CD4-positive, CD25-positive, alpha-beta regulatory T cell (primary cell): ENCODE results near the gene PUM1. TPM values are rescaled to one million over a fixed set of nuclear protein-coding genes. Genes with fewer than 3 reads are reported as not detected.

Experiments used
- ATAC-seq, 2 donors: fragments of 150-1000 bp; cut with Tn5 transposase; one replicate each; pipeline ENCODE4 v1.10.0; 2021; ENCODE audit warnings: low read depth in 2 of 2, moderate number of reproducible peaks in 2 of 2, moderate library complexity in 1 of 2
- DNase-seq, 3 donors: peaks; one replicate each; pipeline versions ENCODE4 v3.0.0 to v3.0.0-alpha.2; 2012 to 2022; ENCODE audit warnings: mixed read lengths in 1 of 3
- H3K27ac ChIP-seq: one replicate; pipeline ENCODE4 v1.7.0; 2013; ENCODE audit warnings: mild to moderate bottlenecking, low read length; ENCODE audit not compliant: insufficient read depth, poor library complexity, severe bottlenecking
- H3K27me3 ChIP-seq: one replicate; pipeline ENCODE4 v1.7.0; 2013; ENCODE audit warnings: low read length; ENCODE audit not compliant: control insufficient read depth, insufficient read depth
- H3K36me3 ChIP-seq: one replicate; pipeline ENCODE4 v1.7.0; 2013; ENCODE audit warnings: mild to moderate bottlenecking, low read length, moderate library complexity; ENCODE audit not compliant: control insufficient read depth, insufficient read depth
- H3K4me1 ChIP-seq: 2 replicates; pipeline ENCODE4 v1.7.0; 2013; ENCODE audit warnings: mild to moderate bottlenecking, low read length; ENCODE audit not compliant: insufficient read depth, control insufficient read depth, poor library complexity, severe bottlenecking
- H3K4me3 ChIP-seq: one replicate; pipeline ENCODE4 v1.7.0; 2013; ENCODE audit warnings: low read depth, mild to moderate bottlenecking, low read length, moderate library complexity
- H3K9me3 ChIP-seq, 2 experiments: 1 replicate in 1 of 2; 2 replicates in 1 of 2; pipeline ENCODE4 v1.7.0; 2013; ENCODE audit warnings: low read length in 2 of 2, mild to moderate bottlenecking in 1 of 2, moderate library complexity in 1 of 2; ENCODE audit not compliant: control insufficient read depth in 2 of 2
- H3K27ac Mint-ChIP-seq, 3 donors: one replicate each; pipeline ENCODE4 v1.8.0; 2020 to 2022; ENCODE audit warnings: mild to moderate bottlenecking in 3 of 3, mixed read lengths in 3 of 3, moderate library complexity in 2 of 3
- H3K27me3 Mint-ChIP-seq: one replicate; pipeline ENCODE4 v1.8.0; 2022; ENCODE audit warnings: mild to moderate bottlenecking, mixed read lengths
- H3K36me3 Mint-ChIP-seq: one replicate; pipeline ENCODE4 v1.8.0; 2020; ENCODE audit warnings: mixed read lengths
- H3K4me1 Mint-ChIP-seq, 4 donors: one replicate each; pipeline ENCODE4 v1.8.0; 2020 to 2022; ENCODE audit warnings: mixed read lengths in 4 of 4, mild to moderate bottlenecking in 1 of 4
- H3K4me3 Mint-ChIP-seq, 4 donors: one replicate each; pipeline ENCODE4 v1.8.0; 2020 to 2022; ENCODE audit warnings: mild to moderate bottlenecking in 4 of 4, mixed read lengths in 4 of 4, moderate library complexity in 3 of 4
- H3K9me3 Mint-ChIP-seq, 7 donors: one replicate each; pipeline ENCODE4 v1.8.0; 2020 to 2022; ENCODE audit warnings: mixed read lengths in 7 of 7, mild to moderate bottlenecking in 3 of 7, moderate library complexity in 2 of 7
- polyA plus RNA-seq, 4 donors: library from polyadenylated mRNA; unstranded; fragments of 300-500 nt; fragmentation: Illumina TruSeq; gene quantifications; one replicate each; pipeline ENCODE4 v1.2.3, GENCODE V29; 2021
- total RNA-seq: library from RNA; stranded (reverse); gene quantifications from one replicate; pipeline ENCODE4 v1.2.3, GENCODE V29; 2022

The PUM1 gene
- total and polyA plus RNA-seq, 5 donors from 2014 or later, result 108 to 283 (median 136) TPM

- Mint-ChIP-seq H3K4me3 (no peak overlapping the region), H3K27me3 (peaks cover 24% of the 10 kb centered on the region), H3K9me3 (peaks cover 0 to 3% (median 0%) of the 10 kb centered on the region in 7 donors), H3K4me1 (peaks cover 0 to 19% (median 5%) of the 10 kb centered on the region in 4 donors), H3K27ac (no peak overlapping the region), H3K36me3 (no peaks in the 10 kb centered on the region)
- ATAC-seq, result no peak
- no peaks in the 10 kb centered on the region for H3K9me3 ChIP-seq
- no peak overlapping the region for H3K4me3 ChIP-seq
- no peak overlapping the region for H3K27ac ChIP-seq
- H3K27me3 ChIP-seq, result peaks cover 8% of the 10 kb centered on the region
- H3K4me1 ChIP-seq, result peaks cover 14% of the 10 kb centered on the region
- DNase-seq, result no peak
- no peaks in the 10 kb centered on the region for H3K36me3 ChIP-seq
Measured at GRCh38 chr1:30912224-30912623, 153.3 kb downstream of the PUM1 start.

GRCh38 chr1:30911059-30911954 lies 154.2 kb downstream of the PUM1 start:
- peaks cover 15% of the 10 kb centered on the region for H3K27me3 ChIP-seq
- no peak for ATAC-seq
- peaks cover 14% of the 10 kb centered on the region for H3K4me1 ChIP-seq

GRCh38 chr1:30909365-30910068 lies 156.0 kb downstream of the PUM1 start:
- ATAC-seq (no peak), DNase-seq (no peak)
- Mint-ChIP-seq H3K27ac (peak overlapping the region in 1 of 3 donors; percentile 75), H3K4me3 (peak overlapping the region; percentile 65 to 90 (median 84)), H3K9me3 (peaks cover 0 to 3% (median 0%) of the 10 kb centered on the region in 7 donors), H3K36me3 (no peaks in the 10 kb centered on the region), H3K4me1 (peaks cover 0 to 26% (median 5%) of the 10 kb centered on the region in 4 donors), H3K27me3 (peaks cover 41% of the 10 kb centered on the region)
- no peaks in the 10 kb centered on the region for H3K36me3 ChIP-seq
- no peaks in the 10 kb centered on the region for H3K9me3 ChIP-seq
- no peak overlapping the region for H3K27ac ChIP-seq
- H3K4me1 ChIP-seq, result peaks cover 14% of the 10 kb centered on the region
- H3K4me3 ChIP-seq, result no peak overlapping the region
- peaks cover 15% of the 10 kb centered on the region for H3K27me3 ChIP-seq

More at GRCh38 chr1:30911059-30911954, 154.2 kb downstream of the PUM1 start:
- Mint-ChIP-seq H3K9me3 (peaks cover 0 to 3% (median 0%) of the 10 kb centered on the region in 7 donors), H3K4me3 (peak overlapping the region in 1 of 4 donors; percentile 24), H3K27me3 (peaks cover 29% of the 10 kb centered on the region), H3K36me3 (no peaks in the 10 kb centered on the region), H3K4me1 (peaks cover 0 to 22% (median 5%) of the 10 kb centered on the region in 4 donors), H3K27ac (no peak overlapping the region)
- Histone ChIP-seq H3K36me3 (no peaks in the 10 kb centered on the region), H3K4me3 (no peak overlapping the region), H3K27ac (no peak overlapping the region), H3K9me3 (no peaks in the 10 kb centered on the region)
- DNase-seq, result peak in 2 of 3 donors; percentile 24 to 60

- H3K36me3 ChIP-seq, result no peaks in the 10 kb centered on the region
- no peaks in the 10 kb centered on the region for H3K9me3 ChIP-seq
- H3K36me3 Mint-ChIP-seq, result no peaks in the 10 kb centered on the region
- H3K27ac Mint-ChIP-seq, result peak within 1 kb of the TSS in 2 of 3 donors; percentile 74 to 75
- H3K27me3 ChIP-seq, result peaks cover 15% of the 10 kb centered on the region
- peaks cover 0 to 3% (median 0%) of the 10 kb centered on the region in 7 donors for H3K9me3 Mint-ChIP-seq
- H3K27ac ChIP-seq, result no peak within 1 kb of the TSS
- peaks cover 14% of the 10 kb centered on the region for H3K4me1 ChIP-seq
- no peak within 1 kb of the TSS for H3K4me3 ChIP-seq
- ATAC-seq (peak; percentile 55 to 64), DNase-seq (peak in 1 of 3 donors; percentile 33)
- H3K4me3 Mint-ChIP-seq, result peak within 1 kb of the TSS; percentile 65 to 90 (median 86)
- H3K4me1 Mint-ChIP-seq, result peaks cover 0 to 26% (median 5%) of the 10 kb centered on the region in 4 donors
- peaks cover 46% of the 10 kb centered on the region for H3K27me3 Mint-ChIP-seq
Measured at GRCh38 chr1:30908696-30909364, 156.7 kb downstream of the PUM1 start, which contains the start of gene SDC3. Gene SDC3, minus strand, starts transcription at chr1:30908758. Its CDS starts 172 bp downstream, at chr1:30908586.

GRCh38 chr1:30908316-30908695 lies 157.2 kb downstream of the PUM1 start:
- DNase-seq (no peak), ATAC-seq (peak in 1 of 2 donors; percentile 6)
- H3K9me3 ChIP-seq, result no peaks in the 10 kb centered on the region
- Mint-ChIP-seq H3K4me1 (peaks cover 0 to 26% (median 5%) of the 10 kb centered on the region in 4 donors), H3K4me3 (no peak overlapping the region), H3K36me3 (no peaks in the 10 kb centered on the region), H3K27ac (no peak overlapping the region), H3K27me3 (peaks cover 46% of the 10 kb centered on the region), H3K9me3 (peaks cover 0 to 3% (median 0%) of the 10 kb centered on the region in 7 donors)
- no peaks in the 10 kb centered on the region for H3K36me3 ChIP-seq
- no peak overlapping the region for H3K27ac ChIP-seq
- H3K27me3 ChIP-seq, result peaks cover 15% of the 10 kb centered on the region
- peaks cover 14% of the 10 kb centered on the region for H3K4me1 ChIP-seq
- H3K4me3 ChIP-seq, result no peak overlapping the region

- no peak overlapping the region for H3K27ac ChIP-seq
- H3K27ac Mint-ChIP-seq, result peak overlapping the region in 1 of 3 donors; percentile 74
- peaks cover 15% of the 10 kb centered on the region for H3K27me3 ChIP-seq
- H3K36me3 Mint-ChIP-seq, result no peaks in the 10 kb centered on the region
- H3K4me1 ChIP-seq, result peaks cover 14% of the 10 kb centered on the region
- DNase-seq (no peak), ATAC-seq (no peak)
- peak overlapping the region; percentile 60 to 85 (median 84) for H3K4me3 Mint-ChIP-seq
- H3K4me3 ChIP-seq, result no peak overlapping the region
- no peaks in the 10 kb centered on the region for H3K36me3 ChIP-seq
- no peaks in the 10 kb centered on the region for H3K9me3 ChIP-seq
- peaks cover 50% of the 10 kb centered on the region for H3K27me3 Mint-ChIP-seq
- H3K4me1 Mint-ChIP-seq, result peaks cover 0 to 26% (median 5%) of the 10 kb centered on the region in 4 donors
- peaks cover 0 to 3% (median 0%) of the 10 kb centered on the region in 7 donors for H3K9me3 Mint-ChIP-seq
Measured at GRCh38 chr1:30907481-30908315, 157.8 kb downstream of the PUM1 start.
